Keratinocyte (primary cell): Measurements from ENCODE around the gene ZC3H14. TPM values are rescaled to one million over a fixed set of nuclear protein-coding genes. Genes with fewer than 3 reads are reported as not detected.

Source experiments
- DNase-seq: peaks from one replicate; pipeline ENCODE4 v3.0.0-alpha.2; 2011; ENCODE audit warnings: low read depth, missing footprints, low spot score
- FAIRE-seq: peaks from 2 replicates; lab custom pipeline; 2011; peaks lifted over from hg19 to GRCh38; lab: Jason Lieb, UNC
- H2AFZ ChIP-seq: 2 replicates; pipeline ENCODE4 v1.6.0; 2012; ENCODE audit warnings: low read length, control low read depth, inconsistent platforms; ENCODE audit not compliant: control insufficient read depth
- H3K27ac ChIP-seq: 2 replicates; pipeline ENCODE4 v1.5.1; 2011; ENCODE audit warnings: low read length; ENCODE audit not compliant: control insufficient read depth, insufficient read depth
- H3K27me3 ChIP-seq: 3 replicates; pipeline ENCODE4 v1.6.0; 2011; ENCODE audit warnings: low read length; ENCODE audit not compliant: control insufficient read depth, insufficient read depth; ENCODE audit errors: extremely low read depth
- H3K36me3 ChIP-seq, 2 experiments: 2 replicates in 1 of 2; 3 replicates in 1 of 2; pipeline ENCODE4 v1.5.1; 2011; ENCODE audit warnings: low read length in 2 of 2, mild to moderate bottlenecking in 1 of 2; ENCODE audit not compliant: control insufficient read depth in 2 of 2, insufficient read depth in 2 of 2; ENCODE audit errors: extremely low read depth in 1 of 2
- H3K4me1 ChIP-seq: 3 replicates; pipeline ENCODE4 v1.5.1; 2011; ENCODE audit warnings: low read length; ENCODE audit not compliant: control insufficient read depth, insufficient read depth; ENCODE audit errors: extremely low read depth
- H3K4me2 ChIP-seq: 3 replicates; pipeline ENCODE4 v1.6.0; 2011; ENCODE audit warnings: low read depth, low read length; ENCODE audit not compliant: control insufficient read depth, insufficient read depth; ENCODE audit errors: extremely low read depth
- H3K4me3 ChIP-seq, 3 experiments: fragments of 200-600 bp in 1 of 3; sonication (generic) in 1 of 3; 2 replicates in 2 of 3; 3 replicates in 1 of 3; pipeline ENCODE4 v1.5.1; 2011 to 2016; ENCODE audit warnings: low read length in 3 of 3, mild to moderate bottlenecking in 3 of 3, control low read depth in 2 of 3, inconsistent platforms in 1 of 3, low read depth in 1 of 3, mixed read lengths in 1 of 3, mixed run types in 1 of 3, moderate library complexity in 1 of 3; ENCODE audit not compliant: control insufficient read depth in 2 of 3, insufficient read depth in 2 of 3; ENCODE audit errors: extremely low read depth in 1 of 3
- H3K79me2 ChIP-seq: 2 replicates; pipeline ENCODE4 v1.6.0; 2012; ENCODE audit warnings: low read length; ENCODE audit not compliant: control insufficient read depth, insufficient read depth
- H3K9ac ChIP-seq: 3 replicates; pipeline ENCODE4 v1.6.0; 2011; ENCODE audit warnings: low read length; ENCODE audit not compliant: control insufficient read depth, insufficient read depth; ENCODE audit errors: extremely low read depth
- H3K9me1 ChIP-seq: 3 replicates; pipeline ENCODE4 v1.6.0; 2011; ENCODE audit warnings: low read length; ENCODE audit not compliant: control insufficient read depth, insufficient read depth; ENCODE audit errors: extremely low read depth
- H3K9me3 ChIP-seq: 2 replicates; pipeline ENCODE4 v1.5.1; 2012; ENCODE audit warnings: low read depth, low read length; ENCODE audit not compliant: control insufficient read depth
- H4K20me1 ChIP-seq: 3 replicates; pipeline ENCODE4 v1.6.0; 2011; ENCODE audit warnings: low read length; ENCODE audit not compliant: control insufficient read depth, insufficient read depth; ENCODE audit errors: extremely low read depth
- CTCF ChIP-seq, 3 experiments: IDR thresholded peaks in 1 of 3; conservative IDR thresholded peaks in 1 of 3; optimal IDR thresholded peaks in 1 of 3; 2 replicates in 2 of 3; 3 replicates in 1 of 3; pipeline versions ENCODE3 to v1.5.1; 2011; ENCODE audit warnings: low read length in 3 of 3, mild to moderate bottlenecking in 3 of 3, moderate library complexity in 2 of 3, control low read depth in 1 of 3, inconsistent platforms in 1 of 3; ENCODE audit not compliant: insufficient read depth in 2 of 3; ENCODE audit errors: extremely low read depth in 1 of 3
- EZH2 ChIP-seq: IDR thresholded peaks from one replicate; pipeline ENCODE4 v1.6.1; 2012; ENCODE audit warnings: inconsistent platforms, mild to moderate bottlenecking, low read length, moderate library complexity
- dilution Hi-C: fragments of 300-500 bp; cut with MboI; formaldehyde crosslinking; loops from one replicate; pipeline ENCODE4 v1.7.0; 2020; ENCODE audit warnings: low sequenced_read_pairs; ENCODE audit not compliant: extremely low pct_ligation_motif_present
- polyA plus RNA-seq, 5 experiments: library from polyadenylated mRNA; depleted of rRNA in 3 of 5; stranded (reverse) in 3 of 5; stranded (forward) in 1 of 5; unstranded in 1 of 5; fragments of >200 nt; gene quantifications; 1 replicate in 1 of 5; 2 replicates in 3 of 5; 3 replicates in 1 of 5; pipeline versions ENCODE4 v1.2.1 to v1.2.3, GENCODE V29; 2011 to 2012; ENCODE audit warnings: missing spikeins in 2 of 5, low read depth in 1 of 5, low replicate concordance in 1 of 5

ZC3H14 gene
- polyA plus RNA-seq, 1 donor (not counting 4 experiments of a cell fraction or from before 2014, with no cell fraction given): 129 TPM

GRCh38 chr14:88639221-88639620, 76.4 kb downstream of the ZC3H14 start:
- FAIRE-seq (no peak), DNase-seq (no peak)
- no peaks in the 10 kb centered on the region for H3K79me2 ChIP-seq
- H3K9me3 ChIP-seq: no peaks in the 10 kb centered on the region
- H4K20me1 ChIP-seq: no peaks in the 10 kb centered on the region
- H2AFZ ChIP-seq: no peak overlapping the region
- TF ChIP-seq CTCF (optimal IDR thresholded peaks at IDR 0.05 in 1 of 3, IDR thresholded peaks at IDR 0.05 in 1 of 3, conservative IDR thresholded peaks at IDR 0.05 in 1 of 3; ENCODE audit: extremely low read depth in 1 of 3, insufficient read depth in 2 of 3, low read length in 3 of 3): no peak
- no peak overlapping the region for H3K4me2 ChIP-seq
- H3K9me1 ChIP-seq: no peaks in the 10 kb centered on the region
- dilution Hi-C loops: no loop called here
- no peaks in the 10 kb centered on the region for H3K36me3 ChIP-seq
- H3K27ac ChIP-seq: no peak overlapping the region
- no peaks in the 10 kb centered on the region for H3K27me3 ChIP-seq
- no peak overlapping the region for H3K9ac ChIP-seq
- no peaks in the 10 kb centered on the region for H3K4me1 ChIP-seq
- H3K4me3 ChIP-seq: no peak overlapping the region

- DNase-seq: no peak
- H3K27me3 ChIP-seq: no peaks in the 10 kb centered on the region
- no peak overlapping the region for H3K4me2 ChIP-seq
- H3K27ac ChIP-seq: no peak overlapping the region
- dilution Hi-C loops: loop anchor here (25.0 kb wide), 1 partner anchor 202 kb away; no protein-coding TSS in a partner anchor
- H2AFZ ChIP-seq: no peak overlapping the region
- H3K4me1 ChIP-seq: no peaks in the 10 kb centered on the region
- no peaks in the 10 kb centered on the region for H3K9me3 ChIP-seq
- H4K20me1 ChIP-seq: no peaks in the 10 kb centered on the region
- H3K4me3 ChIP-seq: no peak overlapping the region
- H3K9ac ChIP-seq: no peak overlapping the region
- H3K9me1 ChIP-seq: no peaks in the 10 kb centered on the region
- H3K79me2 ChIP-seq: no peaks in the 10 kb centered on the region
- H3K36me3 ChIP-seq: no peaks in the 10 kb centered on the region
- no peak for FAIRE-seq
- no peak for TF ChIP-seq CTCF (optimal IDR thresholded peaks at IDR 0.05 in 1 of 3, IDR thresholded peaks at IDR 0.05 in 1 of 3, conservative IDR thresholded peaks at IDR 0.05 in 1 of 3; ENCODE audit: extremely low read depth in 1 of 3, insufficient read depth in 2 of 3, low read length in 3 of 3)
- TF ChIP-seq EZH2: no peak
Observed at GRCh38 chr14:88660056-88660455, 97.2 kb downstream of the ZC3H14 start.
